ENCODE results near the gene STH.

The STH gene

GRCh38 chr17:45968732-45969131 is 30.3 kb upstream of the STH start:
- DNase-seq = no peak

DNA sequence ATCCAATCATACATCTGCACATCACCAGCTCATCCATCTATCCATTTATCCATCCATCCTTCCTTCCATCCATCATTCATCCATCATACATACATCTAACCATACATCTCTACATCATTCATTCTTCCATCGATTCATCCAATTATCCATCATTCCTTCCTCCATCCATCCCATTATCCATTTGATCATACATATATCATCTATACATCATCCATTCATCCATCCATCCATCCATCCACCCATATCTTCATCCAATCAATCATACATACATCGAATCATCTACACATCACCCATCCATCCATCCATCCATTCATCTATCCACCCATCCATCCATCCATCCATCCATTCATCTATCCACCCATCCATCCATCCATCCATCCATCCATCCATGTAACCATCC is 29.3 kb upstream of the STH start:
- no peak for DNase-seq

DNA sequence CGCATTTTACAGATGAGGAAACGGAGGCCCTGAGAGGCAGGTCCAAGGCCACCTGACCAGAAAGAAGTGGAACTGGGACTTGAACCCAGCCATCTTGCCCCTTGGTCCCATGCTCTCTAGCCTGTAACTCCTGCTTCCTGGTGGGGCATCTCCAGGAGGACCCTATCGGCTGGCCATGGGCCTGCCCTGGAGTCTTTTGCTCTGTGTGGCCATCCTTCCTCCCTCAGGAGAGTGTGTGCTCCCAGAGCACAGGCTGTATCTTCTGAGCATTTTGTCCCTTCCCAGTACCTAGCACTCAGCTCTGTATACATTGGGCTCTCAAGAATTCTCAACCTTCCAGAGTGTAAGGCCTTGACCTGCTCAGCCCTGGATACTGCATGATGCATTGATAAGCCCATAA is 28.4 kb upstream of the STH start:
- DNase-seq = no peak

DNA sequence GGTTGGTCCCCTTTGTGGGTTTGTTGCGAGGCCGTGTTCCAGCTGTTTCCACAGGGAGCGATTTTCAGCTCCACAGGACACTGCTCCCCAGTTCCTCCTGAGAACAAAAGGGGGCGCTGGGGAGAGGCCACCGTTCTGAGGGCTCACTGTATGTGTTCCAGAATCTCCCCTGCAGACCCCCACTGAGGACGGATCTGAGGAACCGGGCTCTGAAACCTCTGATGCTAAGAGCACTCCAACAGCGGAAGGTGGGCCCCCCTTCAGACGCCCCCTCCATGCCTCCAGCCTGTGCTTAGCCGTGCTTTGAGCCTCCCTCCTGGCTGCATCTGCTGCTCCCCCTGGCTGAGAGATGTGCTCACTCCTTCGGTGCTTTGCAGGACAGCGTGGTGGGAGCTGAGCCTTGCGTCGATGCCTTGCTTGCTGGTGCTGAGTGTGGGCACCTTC is 27.3 kb upstream of the STH start:
- DNase-seq = no peak

- no peak for DNase-seq
These were observed 26.5 kb upstream of the STH start for GRCh38 chr17:45972531-45972930.

DNA sequence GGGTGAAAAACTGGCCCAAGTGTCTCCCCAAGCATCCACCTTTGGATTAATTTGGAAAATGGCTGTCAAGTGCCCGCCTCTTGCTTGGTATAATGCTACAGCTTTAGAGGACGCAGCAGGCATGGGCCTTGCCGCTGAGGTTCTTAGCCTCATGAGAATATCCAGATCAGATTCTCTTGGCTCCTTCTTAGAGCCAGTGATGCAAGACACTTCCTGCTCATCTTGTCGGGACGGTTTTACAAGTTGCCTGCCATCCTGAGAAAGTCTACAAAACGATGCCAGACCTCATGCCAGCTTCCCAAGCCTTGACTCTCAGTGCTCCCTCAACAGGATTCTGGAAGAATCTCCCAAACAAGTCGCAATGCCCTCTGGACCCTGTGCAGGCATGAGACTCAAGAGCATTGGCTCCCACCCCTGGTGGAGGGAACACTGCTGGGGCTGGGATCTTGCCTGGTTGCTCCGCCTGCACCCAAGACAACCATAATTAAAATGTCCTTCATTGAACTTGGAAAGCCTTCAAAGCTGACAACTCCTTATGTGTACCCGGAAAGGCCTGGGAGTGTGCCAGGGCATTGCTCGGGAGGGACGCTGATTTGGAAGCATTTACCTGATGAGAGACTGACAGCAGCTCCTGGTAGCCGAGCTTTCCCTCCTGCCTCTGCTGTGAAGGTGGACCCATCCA is 25.8 kb upstream of the STH start:
- DNase-seq = no peak

- no peak for DNase-seq
These were observed 24.8 kb upstream of the STH start for GRCh38 chr17:45973946-45974859.

DNA sequence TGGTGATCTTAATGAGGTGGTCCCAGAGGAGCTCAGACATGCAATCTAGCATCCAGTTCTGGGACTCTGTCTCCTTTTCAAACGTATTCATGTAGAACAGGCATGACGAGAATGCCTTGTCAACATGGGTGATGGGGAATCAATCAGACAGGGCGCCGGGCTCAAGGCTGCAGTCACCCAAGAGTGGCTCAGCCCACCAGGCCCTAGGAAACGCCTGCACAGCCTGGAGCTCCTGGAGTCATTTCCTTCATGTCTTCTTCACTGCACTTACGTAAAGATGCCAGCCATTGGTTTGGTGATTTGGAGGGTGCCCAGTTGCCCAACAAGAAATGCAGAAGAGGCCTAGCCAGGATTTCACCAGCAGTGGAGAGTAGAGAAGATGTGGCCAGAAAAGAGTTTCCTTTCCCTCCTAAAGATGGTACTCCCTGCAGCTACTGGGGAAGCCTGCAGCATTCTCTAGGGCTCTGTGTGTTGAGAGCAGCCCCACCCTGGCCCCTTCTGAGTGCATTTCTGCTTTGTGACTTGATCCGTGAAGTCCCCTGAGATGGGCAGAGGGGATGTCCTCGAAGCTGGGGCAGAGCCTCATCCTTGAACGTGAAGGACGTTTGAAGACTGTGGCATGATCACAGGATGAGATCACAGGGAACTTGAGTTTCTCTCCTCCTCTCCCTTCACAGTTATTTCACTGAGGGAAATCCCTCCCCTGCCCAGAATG is 24.0 kb upstream of the STH start:
- DNase-seq = no peak

GRCh38 chr17:45975640-45976295 is 23.3 kb upstream of the STH start:
- no peak for DNase-seq

DNA sequence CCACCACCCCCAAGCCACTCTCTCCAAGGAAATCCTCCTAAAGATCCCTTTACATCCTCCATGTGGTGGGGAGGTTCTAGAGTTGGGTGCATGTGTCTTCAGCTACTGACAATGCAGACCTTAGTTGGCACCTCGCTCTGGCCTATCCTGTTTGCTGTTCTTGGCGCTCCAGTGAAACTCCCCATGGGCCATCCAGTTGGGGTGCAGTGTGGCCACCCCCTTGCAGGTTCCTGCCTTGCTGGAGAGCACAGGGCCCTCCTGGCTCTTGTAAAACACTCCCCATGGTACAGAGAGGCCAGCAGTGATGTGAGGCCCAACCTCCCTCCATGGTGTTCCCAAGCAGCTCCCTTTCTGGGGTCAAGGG is 22.7 kb upstream of the STH start:
- DNase-seq = no peak

GRCh38 chr17:45976755-45977505 is 22.1 kb upstream of the STH start:
- DNase-seq = no peak

DNA sequence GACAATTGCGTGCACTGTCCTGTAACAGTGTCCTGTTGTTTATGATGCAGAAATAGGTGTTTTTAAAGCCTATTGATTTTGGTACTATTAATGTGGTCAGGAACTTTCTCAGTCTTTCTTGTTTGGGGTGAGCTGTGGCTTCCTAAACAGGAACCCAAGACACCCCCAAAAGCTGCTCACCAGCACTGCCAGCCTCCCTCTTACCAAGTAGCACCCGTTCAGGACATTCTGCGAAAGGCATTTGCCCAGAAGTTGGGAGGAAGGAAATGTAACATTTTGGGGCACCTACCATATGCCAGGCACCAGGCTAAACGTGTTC is 21.6 kb upstream of the STH start:
- DNase-seq = no peak

- no peak for DNase-seq
These were observed 20.9 kb upstream of the STH start for GRCh38 chr17:45977976-45978626.

GRCh38 chr17:45979137-45979536 is 19.9 kb upstream of the STH start:
- DNase-seq = no peak

DNA sequence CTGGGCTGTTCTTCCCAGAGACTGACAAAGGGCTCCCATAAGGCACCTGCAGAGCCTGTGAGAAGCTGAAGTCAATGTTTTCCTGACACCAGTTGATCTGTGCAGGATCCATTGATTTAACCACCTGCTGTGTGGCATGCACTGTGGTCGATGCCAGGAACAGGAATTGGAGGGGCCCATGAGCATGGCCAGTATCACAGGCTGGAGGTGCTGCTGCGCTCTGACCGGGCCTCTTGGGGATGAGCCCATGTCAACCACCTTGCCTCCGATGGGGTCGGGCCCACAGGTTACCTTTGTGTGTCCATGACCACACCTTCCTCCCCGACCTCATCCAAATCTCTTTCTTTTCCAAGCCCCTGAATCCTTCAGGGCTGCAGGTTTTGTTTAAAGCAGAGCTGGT is 18.2 kb upstream of the STH start:
- DNase-seq = no peak

DNA sequence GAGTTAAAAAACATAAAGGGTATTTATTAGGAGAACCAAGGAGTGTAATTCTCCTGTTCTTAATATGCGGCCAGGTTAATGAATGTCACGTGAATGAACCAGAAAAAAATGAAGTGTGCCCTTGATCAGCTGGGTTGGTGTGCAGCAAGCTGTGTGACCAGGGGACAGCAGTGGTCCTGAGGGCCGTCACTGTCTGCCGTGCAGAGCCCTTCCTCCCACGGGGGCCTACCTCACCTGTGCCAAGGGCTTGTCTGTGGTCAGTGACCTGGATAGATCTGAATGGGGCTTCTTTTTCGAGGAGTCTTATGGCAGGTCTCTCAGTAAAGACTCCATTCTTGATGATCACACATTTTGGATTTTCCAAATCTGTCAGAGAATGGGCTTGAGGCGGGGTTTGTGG is 17.7 kb upstream of the STH start:
- DNase-seq = no peak

- DNase-seq = no peak
These were observed 16.0 kb upstream of the STH start for GRCh38 chr17:45982791-45983613.

GRCh38 chr17:45983614-45984310 is 15.3 kb upstream of the STH start:
- no peak for DNase-seq

- no peak for DNase-seq
These were observed 14.7 kb upstream of the STH start for GRCh38 chr17:45984368-45984767.

- no peak for DNase-seq
These were observed 13.6 kb upstream of the STH start for GRCh38 chr17:45985447-45985846.

DNA sequence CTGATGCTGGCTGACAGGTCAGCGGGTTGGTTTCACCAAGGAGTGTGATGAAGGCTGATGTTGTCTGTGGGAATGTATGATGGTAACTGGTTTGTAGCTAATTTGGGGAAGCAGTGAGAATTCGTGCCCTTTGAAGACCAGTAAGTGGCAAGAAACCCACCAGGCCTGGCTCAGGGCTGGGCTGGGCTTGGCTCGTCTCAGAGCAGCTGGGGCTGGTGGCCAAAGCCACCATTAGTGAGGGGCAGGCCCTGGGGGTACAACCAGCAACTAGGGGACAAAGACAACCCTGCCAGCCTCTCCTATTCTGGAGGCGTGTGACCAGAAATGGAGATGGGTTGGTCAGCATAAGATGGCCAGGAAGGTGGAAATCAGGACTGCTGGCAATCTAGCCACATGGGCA is 13.0 kb upstream of the STH start:
- DNase-seq = no peak

All from GF-D8 (cell line).